GM23338 (cell line): ENCODE results near the gene GPR87. TPM values are rescaled to one million over a fixed set of nuclear protein-coding genes. Genes with fewer than 3 reads are reported as not detected.
A peak's percentile ranks its signal among the peaks of the same experiment; 100 is the strongest.

Experiments used
- ATAC-seq: fragments of 200-7000 bp; cut with Tn5 transposase; 3 replicates; pipeline ENCODE4 v1.9.1; 2020
- DNase-seq: peaks from one replicate; pipeline ENCODE4 v3.0.0-alpha.2; 2015; ENCODE audit warnings: low spot score
- H2AFZ ChIP-seq: fragments of 200-600 bp; sonication (generic); 2 replicates; pipeline ENCODE4 v1.8.0; 2016; ENCODE audit warnings: antibody characterized with exemption, mild to moderate bottlenecking, moderate library complexity
- H3F3A ChIP-seq: fragments of 200-600 bp; sonication (generic); replicated peaks from 2 replicates; pipeline ENCODE4 v1.8.0; 2017; ENCODE audit warnings: antibody characterized with exemption, mixed run types, low read depth
- H3K27ac ChIP-seq: fragments of 200-600 bp; sonication (generic); 2 replicates; pipeline ENCODE4 v1.6.1; 2016; ENCODE audit warnings: low read depth
- H3K27me3 ChIP-seq: fragments of 200-600 bp; sonication (generic); 2 replicates; pipeline ENCODE4 v1.8.0; 2016; ENCODE audit warnings: mild to moderate bottlenecking, mixed run types, moderate library complexity; ENCODE audit not compliant: insufficient read depth
- H3K36me3 ChIP-seq: fragments of 200-600 bp; sonication (generic); 2 replicates; pipeline ENCODE4 v1.8.0; 2016; ENCODE audit warnings: mild to moderate bottlenecking; ENCODE audit not compliant: insufficient read depth
- H3K4me1 ChIP-seq: fragments of 200-600 bp; sonication (generic); 2 replicates; pipeline ENCODE4 v1.8.0; 2016; ENCODE audit warnings: mild to moderate bottlenecking, moderate library complexity; ENCODE audit not compliant: insufficient read depth
- H3K4me2 ChIP-seq: fragments of 200-600 bp; sonication (generic); 2 replicates; pipeline ENCODE4 v1.7.1; 2017; ENCODE audit warnings: mixed run types
- H3K4me3 ChIP-seq: fragments of 200-600 bp; sonication (generic); 2 replicates; pipeline ENCODE4 v1.6.1; 2016; ENCODE audit warnings: mixed run types
- H3K79me2 ChIP-seq: fragments of 200-600 bp; sonication (generic); replicated peaks from 2 replicates; pipeline ENCODE4 v1.8.0; 2017; ENCODE audit warnings: mild to moderate bottlenecking; ENCODE audit not compliant: insufficient read depth
- H3K9me2 ChIP-seq: fragments of 200-600 bp; sonication (generic); 2 replicates; pipeline ENCODE4 v1.8.0; 2017; ENCODE audit not compliant: insufficient read depth
- H4K20me1 ChIP-seq: fragments of 200-600 bp; sonication (generic); replicated peaks from 2 replicates; pipeline ENCODE4 v1.8.0; 2017; ENCODE audit warnings: mild to moderate bottlenecking; ENCODE audit not compliant: insufficient read depth
- H3K27ac Mint-ChIP-seq: 2 replicates; pipeline ENCODE4 v1.8.0; 2020; ENCODE audit warnings: inconsistent platforms, mild to moderate bottlenecking, moderate library complexity, mixed read lengths
- H3K27me3 Mint-ChIP-seq: 3 replicates; pipeline ENCODE4 v1.8.0; 2022; ENCODE audit warnings: low read depth, mild to moderate bottlenecking, moderate library complexity, mixed read lengths, inconsistent platforms; ENCODE audit not compliant: insufficient read depth, poor library complexity
- H3K36me3 Mint-ChIP-seq: 3 replicates; pipeline ENCODE4 v1.8.0; 2021; ENCODE audit warnings: low read depth, mild to moderate bottlenecking, inconsistent platforms, moderate library complexity, mixed read lengths
- H3K4me1 Mint-ChIP-seq: 3 replicates; pipeline ENCODE4 v1.8.0; 2020; ENCODE audit warnings: mild to moderate bottlenecking, inconsistent platforms, mixed read lengths
- H3K4me3 Mint-ChIP-seq: 3 replicates; pipeline ENCODE4 v1.8.0; 2021; ENCODE audit warnings: moderate library complexity, mild to moderate bottlenecking, inconsistent platforms, mixed read lengths
- H3K9me3 Mint-ChIP-seq: 3 replicates; pipeline ENCODE4 v1.8.0; 2020; ENCODE audit warnings: moderate library complexity, mild to moderate bottlenecking, inconsistent platforms, mixed read lengths
- CREB1 ChIP-seq: fragments of 250-450 bp; sonication (Bioruptor Pico); IDR thresholded peaks from 2 replicates; pipeline ENCODE4 v1.5.0; 2020; ENCODE audit warnings: low read depth, mild to moderate bottlenecking, moderate library complexity
- CTCF ChIP-seq, 2 experiments: fragments of 200-600 bp in 1 of 2; sonication (generic) in 1 of 2; conservative IDR thresholded peaks; 2 replicates each; pipeline versions ENCODE4 v1.5.1 to v1.6.1; 2016 to 2017; ENCODE audit warnings: antibody characterized with exemption in 2 of 2, low read depth in 2 of 2, mild to moderate bottlenecking in 2 of 2, moderate library complexity in 1 of 2
- ETS1 ChIP-seq: IDR thresholded peaks from 2 replicates; pipeline ENCODE4 v1.6.1; 2016; ENCODE audit warnings: antibody characterized with exemption
- NANOG ChIP-seq: IDR thresholded peaks from 2 replicates; pipeline ENCODE4 v1.6.1; 2016; ENCODE audit warnings: antibody characterized with exemption, borderline replicate concordance
- STAT1 ChIP-seq: IDR thresholded peaks from one replicate; pipeline ENCODE4 v1.6.1; 2016; ENCODE audit warnings: antibody characterized with exemption; ENCODE audit not compliant: unreplicated experiment
- ZNF114 ChIP-seq: fragments of 250-450 bp; sonication (Bioruptor Pico); IDR thresholded peaks from 2 replicates; pipeline ENCODE4 v1.5.0; 2020; ENCODE audit warnings: mild to moderate bottlenecking, moderate library complexity
- ZNF462 ChIP-seq: fragments of 250-450 bp; sonication (Bioruptor Pico); IDR thresholded peaks from 2 replicates; pipeline ENCODE4 v1.5.0; 2020; ENCODE audit warnings: mild to moderate bottlenecking, moderate library complexity
- polyA plus RNA-seq: library from polyadenylated mRNA; unstranded; fragments of >200 nt; fragmentation: Nextera tagmentation; extraction: Ambion mirVana; gene quantifications from 2 replicates; pipeline ENCODE4 v1.2.1, GENCODE V29; 2016
- total RNA-seq: library from RNA; depleted of rRNA; stranded (reverse); fragments of >200 nt; shearing (Covaris generic); gene quantifications from 2 replicates; pipeline ENCODE4 v1.2.3, GENCODE V29; 2014

GPR87 gene
- total and polyA plus RNA-seq, 2 experiments from 2014 or later: 0.21 TPM; not detected in 1

GRCh38 chr3:151265866-151266265 is 50.8 kb downstream of the GPR87 start (continued):
- no peak for TF ChIP-seq ETS1
- no peak for TF ChIP-seq ZNF114 (CRISPR knock-in tag)
- TF ChIP-seq ZNF462 (CRISPR knock-in tag): no peak
- TF ChIP-seq CREB1 (CRISPR knock-in tag): no peak
- TF ChIP-seq STAT1: no peak

- Histone ChIP-seq H3K27me3 (no peaks in the 10 kb centered on the region), H4K20me1 (no peaks in the 10 kb centered on the region), H3K79me2 (no peaks in the 10 kb centered on the region), H2AFZ (no peak overlapping the region), H3K4me3 (no peak overlapping the region), H3K4me1 (peaks cover 22% of the 10 kb centered on the region), H3K27ac (no peak overlapping the region), H3K9me2 (no peaks in the 10 kb centered on the region), H3K36me3 (no peaks in the 10 kb centered on the region), H3K4me2 (no peak overlapping the region), H3F3A (no peaks in the 10 kb centered on the region)
- Mint-ChIP-seq H3K4me1 (peaks cover 29% of the 10 kb centered on the region), H3K36me3 (peaks cover 7% of the 10 kb centered on the region; the same call in 1 of the 3 replicates), H3K27me3 (no peaks in the 10 kb centered on the region), H3K4me3 (no peak overlapping the region), H3K9me3 (no peaks in the 10 kb centered on the region), H3K27ac (peak overlapping the region; percentile 79; the same call in 1 of the 2 replicates)
- DNase-seq: no peak
- no peak for ATAC-seq
- TF ChIP-seq ZNF462 (CRISPR knock-in tag): no peak
- TF ChIP-seq STAT1: no peak
- no peak for TF ChIP-seq CTCF (conservative IDR thresholded peaks at IDR 0.05; ENCODE audit: low read depth in 2 of 2)
- TF ChIP-seq NANOG: no peak
Measured at GRCh38 chr3:151265166-151265565, 51.5 kb downstream of the GPR87 start.
